GM18517 (cell line): ENCODE data around the gene WDR55.
"Not testable (repeated sequence)": the region's sequence is repeated elsewhere in the genome, so short reads cannot be mapped to it uniquely, and the experiment has no call there.

Source experiments
- ATAC-seq: cut with Tn5 transposase; IDR thresholded peaks from one replicate; pipeline ENCODE4 v1.9.1; 2021; ENCODE audit warnings: mild to moderate bottlenecking, moderate library complexity; ENCODE audit not compliant: unreplicated experiment

WDR55 gene

DNA sequence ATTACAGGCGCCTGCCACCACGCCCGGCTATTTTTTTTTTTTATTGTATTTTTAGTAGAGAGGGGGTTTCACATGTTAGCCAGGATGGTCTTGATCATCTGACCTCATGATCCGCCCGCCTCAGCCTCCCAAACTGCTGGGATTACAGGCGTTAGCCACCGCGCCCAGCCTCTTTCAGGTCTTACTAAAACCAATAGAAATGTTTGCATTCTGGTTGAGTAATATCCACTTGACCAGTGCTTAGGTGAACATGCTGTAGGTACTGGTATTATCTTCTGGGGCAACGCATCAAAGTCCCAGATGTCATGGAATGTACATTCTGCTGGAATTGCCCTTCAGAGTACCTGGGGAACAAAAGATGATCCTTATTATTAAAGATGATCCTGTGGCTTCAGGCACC, 44.1 kb downstream of the WDR55 start:
- ATAC-seq, result not testable (repeated sequence)

DNA sequence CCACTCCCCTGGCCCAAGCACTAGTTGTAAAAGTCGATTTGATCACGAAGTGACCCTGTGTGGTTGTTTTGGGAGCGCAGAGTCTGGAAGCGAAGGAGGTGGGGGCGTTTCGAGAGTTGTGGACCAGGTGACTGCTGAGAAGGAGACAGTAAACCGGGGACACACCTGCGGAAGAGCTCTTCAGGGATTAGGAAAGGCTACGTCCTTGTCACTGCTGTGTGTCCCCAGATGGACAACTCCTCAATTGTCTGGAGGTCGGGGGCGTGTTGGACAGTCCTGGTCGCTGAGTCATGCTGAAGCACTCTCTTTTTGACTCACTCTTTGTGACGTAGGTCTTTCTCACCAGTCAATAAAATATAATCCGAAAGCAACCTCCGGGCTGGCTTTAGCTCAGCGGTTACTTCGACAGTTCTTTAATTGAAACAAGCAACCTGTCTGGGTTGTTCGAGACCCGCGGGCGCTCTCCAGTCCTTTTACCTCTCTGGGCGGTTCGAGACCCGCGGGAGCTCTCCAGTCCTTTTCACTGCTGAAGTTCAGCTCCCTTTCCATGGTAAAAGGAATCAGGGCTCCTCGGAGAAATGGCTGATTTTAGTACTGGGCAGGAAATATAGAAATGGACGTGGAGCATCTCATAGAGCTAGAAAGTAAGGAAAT, 46.3 kb downstream of the WDR55 start:
- ATAC-seq, result peak; percentile 93

DNA sequence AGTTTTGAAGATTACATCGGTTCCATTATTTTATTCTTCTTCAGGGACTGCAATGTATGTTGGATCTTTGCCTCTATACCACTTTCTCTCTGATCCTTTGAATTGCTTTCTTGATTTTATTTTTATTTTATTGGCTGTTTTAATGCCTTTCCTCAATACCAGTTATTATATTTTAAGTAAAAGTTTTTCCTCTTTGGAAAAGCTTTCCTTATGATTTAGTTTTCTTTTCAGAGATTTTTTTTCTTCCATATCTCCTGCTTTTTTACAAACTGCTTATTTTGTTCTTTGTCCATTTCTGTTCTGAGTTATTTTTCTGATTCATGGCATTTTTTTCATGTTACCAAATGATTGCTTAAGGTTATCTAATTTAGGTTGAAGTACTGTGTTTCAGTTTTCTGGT, 47.1 kb downstream of the WDR55 start:
- no peak for ATAC-seq

DNA sequence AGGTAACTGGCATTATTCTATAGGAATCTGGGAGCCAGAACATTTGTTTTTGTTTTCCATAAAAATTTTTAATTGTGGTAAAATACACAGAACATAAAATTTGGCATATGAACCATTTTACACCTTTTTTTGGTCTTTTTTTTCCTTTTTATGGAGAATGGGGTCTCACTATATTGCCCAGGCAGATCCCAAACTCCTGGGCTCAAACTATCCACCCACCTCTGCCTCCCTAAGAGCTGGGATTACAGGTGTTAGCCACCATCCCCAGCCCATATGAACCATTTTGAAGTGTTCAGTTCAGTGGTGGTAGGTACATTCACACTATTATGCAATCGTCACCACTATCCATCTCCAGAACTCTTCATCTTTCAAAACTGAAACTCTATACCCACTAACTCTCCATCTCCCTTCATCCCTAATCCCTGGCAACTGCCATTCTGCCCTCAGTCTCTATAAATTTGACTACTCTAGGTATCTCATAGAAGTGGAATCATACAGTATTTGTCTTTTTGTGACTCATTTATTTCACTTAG, 48.9 kb downstream of the WDR55 start:
- no peak for ATAC-seq

DNA sequence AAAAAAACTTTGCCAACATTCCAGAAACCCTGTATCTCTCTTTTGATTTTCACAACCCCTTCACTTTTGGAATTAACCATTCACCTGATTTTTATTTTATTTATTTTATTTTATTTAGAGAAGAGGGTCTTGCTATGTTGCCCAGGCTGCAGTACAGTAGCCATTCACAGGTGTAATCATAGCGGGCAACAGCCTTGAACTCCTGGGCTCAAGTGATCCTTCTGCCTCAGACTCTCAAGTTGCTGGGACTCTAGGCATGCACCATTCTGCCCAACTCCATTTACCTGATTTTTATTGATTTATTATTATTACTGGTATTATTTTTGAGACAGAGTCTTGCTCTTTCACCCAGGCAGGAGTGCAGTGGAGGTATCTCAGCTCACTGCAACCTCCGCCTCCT, 51.5 kb downstream of the WDR55 start:
- ATAC-seq, result not testable (repeated sequence)

DNA sequence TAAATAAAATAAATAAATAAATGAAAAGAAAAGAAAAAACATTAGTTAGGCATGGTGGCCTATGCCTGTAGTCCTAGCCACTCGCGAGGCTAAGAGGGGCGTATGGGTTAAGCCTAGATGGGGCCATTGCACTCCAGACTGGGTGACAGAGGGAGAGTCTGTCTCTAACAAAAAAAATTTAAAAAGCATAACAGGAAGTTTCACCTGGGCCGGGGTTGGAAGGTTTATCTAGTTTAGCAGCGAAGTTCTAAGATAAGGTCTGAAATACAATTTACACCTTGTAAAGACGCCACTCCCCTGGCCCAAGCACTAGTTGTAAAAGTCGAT, 53.5 kb downstream of the WDR55 start:
- no peak for ATAC-seq

GRCh38 chr5:140720738-140721137, 56.0 kb downstream of the WDR55 start:
- not testable (repeated sequence) for ATAC-seq

GRCh38 chr5:140721395-140721794, 56.7 kb downstream of the WDR55 start:
- ATAC-seq, result not testable (repeated sequence)
